ENCODE data around the gene MEPCE.
"Not testable (repeated sequence)": the region's sequence is repeated elsewhere in the genome, so short reads cannot be mapped to it uniquely, and the experiment has no call there.

The MEPCE gene

DNA sequence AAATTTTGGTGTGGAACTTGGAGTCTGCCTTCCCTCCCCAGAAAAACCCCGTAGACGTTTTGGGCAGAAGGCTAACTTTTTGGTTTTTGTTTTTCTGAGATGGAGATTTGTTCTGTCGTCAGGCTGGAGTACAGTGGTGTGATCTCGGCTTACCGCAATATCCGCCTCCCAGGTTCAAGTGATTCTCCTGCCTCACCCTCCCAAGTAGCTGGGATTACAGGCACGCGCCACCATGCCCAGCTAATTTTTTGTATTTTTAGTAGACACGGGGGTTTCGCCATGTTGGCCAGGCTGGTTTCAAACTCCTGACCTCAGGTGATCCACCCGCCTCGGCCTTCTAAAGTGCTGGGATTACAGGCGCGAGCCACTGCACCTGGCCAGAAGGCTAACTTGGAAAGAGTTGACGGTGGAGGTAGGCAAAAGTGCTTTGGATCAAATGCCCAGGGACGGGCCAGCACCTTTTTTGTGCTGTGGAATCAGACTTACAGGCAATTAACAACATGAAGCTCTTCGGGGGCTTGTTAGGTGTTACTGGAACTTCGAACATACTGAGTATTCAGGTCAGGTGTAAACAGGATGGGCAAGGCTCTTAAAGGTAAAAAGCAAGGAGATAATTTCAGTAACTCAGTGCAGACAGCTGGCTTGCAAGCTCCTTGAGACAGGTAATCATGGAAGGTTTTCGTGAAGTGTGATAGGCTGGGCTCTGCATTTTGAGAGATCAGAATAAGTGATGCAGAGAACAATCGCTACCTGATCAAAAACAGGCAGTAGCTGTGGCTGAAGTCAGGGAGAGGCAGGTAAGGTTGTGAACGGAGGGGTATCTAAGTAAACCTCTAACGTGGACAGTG lies 4.9 kb downstream of the MEPCE start:
- no peak for DNase-seq

DNA sequence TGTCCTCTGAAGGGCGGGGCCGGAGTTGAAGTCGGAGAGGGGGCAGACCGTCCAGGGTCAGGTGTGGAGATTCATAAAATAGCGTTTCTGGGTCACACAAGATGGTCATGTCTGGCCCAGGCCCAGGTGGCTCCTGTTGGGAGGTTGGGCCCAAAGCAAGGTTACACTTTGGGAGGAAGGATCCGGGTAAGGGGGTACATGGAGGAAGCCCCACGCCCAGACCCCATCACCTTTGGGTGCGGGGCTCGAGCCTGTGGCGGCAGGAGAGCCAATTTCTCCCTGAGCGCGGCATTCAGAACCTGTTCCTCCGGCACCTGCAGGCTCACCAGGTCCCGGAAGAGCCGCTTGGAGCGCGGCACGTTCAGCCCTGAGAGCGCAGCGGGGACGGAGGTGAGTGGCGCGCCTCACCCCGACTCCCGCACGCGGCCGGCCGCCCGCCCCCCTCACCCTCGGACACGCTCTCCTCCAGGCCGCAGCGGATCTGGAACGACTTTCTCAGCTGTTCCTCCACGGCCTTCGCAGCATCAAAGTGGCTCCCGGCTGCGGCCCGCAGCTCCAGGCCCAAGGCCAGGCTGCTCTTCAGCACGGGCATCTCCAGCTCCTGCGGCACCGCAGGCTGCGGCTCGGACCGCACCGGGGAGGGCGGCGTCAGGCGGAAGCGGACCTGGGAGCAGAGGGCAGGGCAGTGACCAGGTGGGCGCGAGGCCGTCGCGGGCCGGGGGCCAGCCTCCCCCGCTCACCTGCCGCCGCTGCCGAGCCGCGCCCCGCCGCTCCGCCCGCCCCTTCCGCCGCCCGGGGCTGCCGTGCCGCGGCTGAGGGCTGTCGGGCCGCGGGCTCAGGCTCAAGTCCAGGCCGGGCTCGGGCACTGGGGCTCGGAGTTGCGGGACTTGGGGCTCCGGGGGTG lies 6.0 kb downstream of the MEPCE start:
- DNase-seq = peak; percentile 46

DNA sequence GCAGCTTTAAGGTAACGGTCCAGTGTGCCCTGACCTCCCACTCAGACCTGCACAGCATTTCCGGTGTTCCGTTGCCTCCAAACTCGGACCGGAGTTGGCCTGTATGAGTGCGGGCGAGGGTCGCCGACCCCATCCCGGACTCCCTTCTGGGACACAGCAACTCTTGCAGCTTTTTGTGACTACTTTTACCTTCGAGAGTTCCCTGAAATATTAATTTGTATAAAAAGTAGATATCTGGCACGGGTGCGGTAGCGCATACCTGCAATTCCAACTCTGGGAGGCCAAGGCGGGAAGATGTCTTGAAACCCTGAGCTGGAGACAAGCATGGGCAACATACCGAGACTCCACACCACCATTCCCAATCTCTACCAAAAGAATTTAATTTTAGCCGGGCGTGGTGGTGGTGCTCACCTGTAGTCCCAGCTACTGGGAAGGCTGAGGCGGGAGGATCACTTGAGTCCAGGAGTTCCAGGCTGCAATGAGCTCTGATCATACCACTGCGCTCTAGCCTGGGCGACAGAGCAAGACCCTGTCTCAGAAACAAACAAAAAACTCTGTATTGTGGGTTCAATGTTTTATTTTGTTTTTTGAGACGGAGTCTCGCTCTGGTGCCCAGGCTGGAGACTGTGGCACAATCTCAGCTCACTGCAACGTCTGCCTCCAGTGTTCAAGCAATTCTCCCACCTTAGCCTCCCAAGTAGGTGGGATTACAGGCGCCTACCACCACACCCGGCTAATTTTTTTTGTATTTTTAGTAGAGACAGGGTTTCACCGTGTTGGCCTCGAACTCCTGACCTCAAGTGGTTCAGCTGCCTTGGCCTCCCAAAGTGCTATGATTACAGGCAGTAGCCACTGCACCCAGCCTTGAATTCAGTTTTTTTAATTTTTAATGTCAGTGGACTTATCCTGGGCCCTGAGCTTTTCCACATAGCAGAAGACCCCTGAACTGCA lies 7.8 kb downstream of the MEPCE start:
- DNase-seq = no peak

DNA sequence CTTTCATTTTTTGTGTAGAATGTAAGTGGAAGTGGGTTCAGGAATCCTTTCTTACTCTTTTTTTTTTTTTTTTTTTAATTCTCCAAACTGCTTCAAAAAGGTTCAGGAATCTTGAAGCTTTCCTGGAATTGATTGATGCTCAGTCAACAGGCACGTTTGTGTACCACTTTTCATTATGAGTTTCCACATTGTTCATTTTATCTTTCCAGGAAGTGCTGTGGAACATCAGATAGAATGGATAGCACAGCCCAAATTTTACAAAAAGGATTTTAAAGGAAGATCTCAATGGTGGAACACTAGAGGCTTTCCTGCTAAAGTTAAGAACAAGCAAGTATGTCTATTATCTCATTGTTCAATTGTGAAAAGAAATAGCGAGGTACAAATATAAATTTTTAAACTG lies 8.5 kb downstream of the MEPCE start:
- no peak for DNase-seq

DNA sequence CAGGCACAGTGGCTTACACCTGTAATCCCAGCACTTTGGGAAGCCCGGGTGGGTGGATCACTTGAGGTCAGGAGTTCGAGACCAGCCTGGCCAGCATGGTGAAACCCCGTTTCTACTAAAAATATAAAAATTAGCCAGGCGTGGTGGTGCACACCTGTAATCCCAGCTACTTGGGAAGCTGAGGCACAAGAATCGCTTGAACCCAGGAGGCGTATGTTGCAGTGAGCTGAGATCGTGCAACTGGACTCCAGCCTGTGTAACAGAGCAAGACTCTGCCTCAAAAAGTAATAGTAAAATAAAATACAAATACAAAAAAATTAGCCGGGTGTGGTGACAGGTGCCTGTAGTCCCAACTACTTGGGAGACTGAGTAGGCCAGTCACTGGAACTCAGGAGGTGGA lies 9.1 kb downstream of the MEPCE start:
- not testable (repeated sequence) for DNase-seq

DNA sequence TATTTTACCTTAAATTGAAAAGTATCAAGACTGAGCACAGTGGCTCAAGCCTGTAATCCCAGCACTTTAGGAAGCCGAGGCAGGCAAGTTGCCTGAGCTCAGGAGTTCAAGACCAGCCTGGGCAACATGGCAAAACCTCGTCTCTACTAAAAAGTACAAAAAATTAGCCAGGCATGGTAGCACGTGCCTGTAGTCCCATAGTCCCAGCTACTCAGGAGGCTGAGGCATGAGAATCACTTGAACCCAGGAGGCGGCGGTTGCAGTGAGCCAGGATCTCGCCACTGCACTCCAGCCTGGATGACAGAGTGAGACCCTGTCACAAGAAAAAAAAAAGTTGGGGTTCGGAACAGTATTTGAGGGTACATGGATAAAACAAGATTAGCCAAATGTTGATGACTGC lies 9.6 kb downstream of the MEPCE start:
- DNase-seq = not testable (repeated sequence)

DNA sequence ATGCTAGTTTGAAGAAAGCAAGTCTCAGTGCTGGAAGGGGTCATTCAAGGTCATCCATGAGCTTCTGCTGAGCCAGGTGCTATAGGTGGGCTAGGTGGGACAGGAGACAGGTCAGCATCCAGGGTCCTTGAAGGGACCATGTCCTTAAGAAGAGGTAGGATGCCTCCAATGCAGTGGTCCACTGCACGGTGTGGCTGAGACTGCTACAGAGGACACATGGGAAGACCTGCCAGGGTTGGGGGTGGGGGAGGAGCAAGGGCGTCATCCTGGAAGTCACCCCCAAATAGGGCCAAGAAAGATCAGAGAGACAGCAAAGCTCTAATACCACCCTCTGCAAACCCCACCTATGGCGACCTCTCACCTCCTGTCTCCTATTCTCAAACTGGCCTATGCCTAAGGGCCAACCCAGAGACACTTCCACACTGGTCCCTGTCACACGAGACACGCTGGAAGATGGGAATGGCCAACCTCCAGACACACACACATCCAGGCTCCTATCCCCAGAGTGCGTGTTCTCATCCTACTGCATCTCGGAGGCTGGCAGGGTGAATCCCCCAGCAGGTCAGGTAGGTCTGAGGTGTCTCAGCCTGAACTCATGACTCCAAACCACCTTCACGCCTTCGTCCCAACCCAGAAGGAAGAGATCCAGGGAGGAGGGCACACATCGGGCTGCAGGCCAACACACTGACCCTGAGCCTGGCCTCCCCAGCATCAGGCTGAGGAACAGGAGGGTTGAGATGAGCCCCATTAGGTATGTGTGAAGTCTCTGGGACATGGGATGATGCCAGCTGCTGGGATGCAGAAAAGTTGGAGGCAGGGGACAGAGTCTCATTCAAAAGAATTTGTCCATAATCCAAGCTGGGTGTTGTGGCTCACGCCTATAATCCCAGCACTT lies 12.3 kb downstream of the MEPCE start:
- DNase-seq = no peak

DNA sequence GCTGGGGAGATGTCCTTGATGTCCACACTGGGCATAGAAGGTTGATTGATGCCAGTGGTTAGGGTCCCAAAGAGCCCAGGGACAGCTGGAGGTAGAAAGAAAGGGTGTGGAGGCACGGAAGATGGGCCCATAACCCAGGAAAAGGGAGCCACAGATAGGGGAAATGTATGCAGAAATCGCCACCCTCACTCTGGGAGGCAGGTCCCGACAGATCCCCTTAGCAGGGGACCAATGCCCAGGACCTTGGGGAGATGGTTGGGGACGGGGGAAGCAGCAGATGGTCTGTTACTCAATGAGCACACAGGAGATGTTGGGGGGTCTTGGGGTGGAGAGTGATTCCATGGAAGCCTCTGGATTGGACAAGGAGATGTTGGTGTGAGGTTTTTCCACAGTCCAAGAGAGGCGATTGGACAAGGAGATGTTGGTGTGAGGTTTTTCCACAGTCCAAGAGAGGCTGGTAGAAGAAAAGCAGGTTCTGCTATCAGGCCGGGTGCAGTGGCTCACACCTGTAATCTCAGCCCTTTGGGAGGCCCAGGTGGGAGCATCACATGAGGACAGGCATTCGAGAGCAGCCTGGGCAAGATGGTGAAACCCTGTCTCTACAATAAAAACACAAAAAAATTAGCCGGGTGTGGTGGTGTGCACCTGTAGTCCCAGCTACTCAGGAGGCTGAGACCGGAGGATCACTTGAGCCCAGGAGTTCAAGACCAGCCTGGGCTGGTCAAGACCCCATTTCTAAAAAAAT lies 13.6 kb downstream of the MEPCE start:
- no peak for DNase-seq

DNA sequence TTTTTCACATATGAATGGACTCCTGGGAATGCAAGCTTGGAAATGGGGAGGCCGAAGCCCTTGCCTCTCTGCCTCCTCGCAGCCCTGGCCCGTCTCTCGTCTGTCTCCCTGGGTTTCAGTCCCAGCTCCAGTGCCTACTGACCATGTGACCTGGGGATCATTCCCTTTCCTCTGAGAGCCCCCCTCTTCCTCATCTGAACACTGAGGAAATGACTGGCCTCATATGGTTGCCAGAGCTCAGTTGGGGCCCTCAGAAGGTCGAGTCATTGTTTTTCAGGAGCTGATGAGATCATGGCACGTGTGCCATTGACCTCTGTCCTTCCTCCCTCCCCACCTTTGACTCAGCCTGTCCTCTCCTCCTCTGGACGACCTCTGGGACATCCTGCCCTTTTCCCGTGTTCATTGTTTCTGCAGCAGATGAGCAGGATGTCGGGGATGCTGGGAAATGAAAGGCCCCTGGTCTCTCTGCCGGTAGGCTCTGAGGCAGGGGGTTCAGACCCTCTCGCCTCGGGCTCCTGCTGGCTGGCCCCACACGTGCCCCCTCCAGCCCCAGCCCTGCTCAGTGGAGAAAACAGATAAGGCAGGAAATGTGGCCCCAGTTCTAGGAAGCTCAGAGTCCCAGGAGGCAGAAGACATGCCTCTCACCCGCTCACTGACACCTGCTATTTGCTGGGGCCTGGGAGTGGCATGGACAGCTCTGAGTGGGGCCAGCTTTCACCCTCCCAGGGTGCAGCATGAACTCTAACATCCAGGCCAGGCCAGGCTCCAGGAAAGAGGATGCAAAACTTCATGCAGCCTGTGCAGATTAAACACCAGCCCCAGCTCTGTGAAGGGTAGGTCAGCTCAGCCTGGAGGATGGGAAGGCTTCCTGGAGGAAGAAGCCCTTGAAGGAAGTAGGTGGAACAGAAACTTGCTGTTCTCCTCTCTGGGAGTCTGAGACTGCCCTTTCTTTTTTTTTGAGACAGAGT lies 15.0 kb downstream of the MEPCE start:
- DNase-seq = no peak

DNA sequence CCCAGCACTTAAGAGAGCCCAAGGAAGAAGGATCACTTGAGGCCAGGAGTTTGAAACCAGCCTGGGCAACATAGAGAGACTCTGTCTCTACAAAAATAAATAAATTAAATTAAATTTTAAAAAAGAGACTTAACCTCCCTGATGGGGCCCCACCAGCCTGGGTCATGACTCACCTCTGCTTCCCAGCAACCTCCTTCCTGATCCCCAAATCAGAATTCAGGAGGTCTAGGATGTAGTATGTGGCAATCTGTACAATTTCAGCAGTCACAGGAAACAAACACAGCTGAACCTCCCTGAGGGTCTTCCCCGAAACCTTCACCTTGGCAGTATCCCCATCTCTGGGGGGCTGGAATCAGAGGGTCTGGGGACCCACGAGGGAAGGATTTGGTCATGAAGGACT lies 16.4 kb downstream of the MEPCE start:
- no peak for DNase-seq

DNA sequence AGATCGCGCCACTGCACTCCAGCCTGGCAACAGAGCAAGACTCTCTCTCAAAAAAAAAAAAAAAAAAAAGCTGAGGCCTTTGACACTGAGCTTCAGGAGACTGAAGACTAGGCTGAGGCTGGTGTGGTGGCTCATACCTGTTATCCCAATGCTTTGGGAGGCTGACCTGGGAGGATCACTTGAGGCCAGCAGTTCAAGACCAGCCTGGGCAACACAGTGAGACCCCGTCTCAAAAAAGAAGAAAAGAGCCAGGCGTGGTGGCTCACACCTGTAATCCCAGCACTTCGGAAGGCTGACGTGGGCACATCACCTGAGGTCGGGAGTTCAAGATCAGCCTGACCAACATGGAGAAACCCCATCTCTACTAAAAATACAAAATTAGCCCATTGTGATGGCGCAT lies 17.7 kb downstream of the MEPCE start:
- DNase-seq = not testable (repeated sequence)

DNA sequence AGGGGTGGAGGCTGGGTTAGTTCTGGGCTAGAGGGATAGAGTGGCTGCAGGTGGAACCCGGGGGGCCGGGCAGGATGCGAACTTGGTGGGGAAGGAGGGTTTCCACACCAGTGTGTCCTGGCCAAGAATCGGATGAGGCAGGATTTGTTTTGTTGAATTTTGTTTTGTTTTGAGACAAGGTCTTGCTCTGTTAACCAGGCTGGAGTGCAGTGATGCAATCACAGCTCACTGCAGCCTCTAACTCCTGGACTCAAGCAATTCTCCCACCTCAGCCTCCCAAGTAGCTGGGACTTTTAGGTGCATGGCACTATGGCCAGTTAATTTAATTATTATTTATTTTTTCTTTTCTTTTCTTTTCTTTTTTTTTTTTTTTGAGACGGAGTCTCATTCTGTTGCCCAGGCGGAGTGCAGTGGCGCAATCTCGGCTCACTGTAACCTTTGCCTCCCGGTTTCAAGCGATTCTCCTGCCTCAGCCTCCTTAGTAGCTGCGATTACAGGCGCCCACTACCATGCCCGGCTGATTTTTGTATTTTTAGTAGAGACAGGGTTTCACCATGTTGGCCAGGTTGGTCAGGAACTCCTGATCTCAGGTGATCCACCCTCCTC lies 19.7 kb downstream of the MEPCE start:
- DNase-seq = no peak

DNA sequence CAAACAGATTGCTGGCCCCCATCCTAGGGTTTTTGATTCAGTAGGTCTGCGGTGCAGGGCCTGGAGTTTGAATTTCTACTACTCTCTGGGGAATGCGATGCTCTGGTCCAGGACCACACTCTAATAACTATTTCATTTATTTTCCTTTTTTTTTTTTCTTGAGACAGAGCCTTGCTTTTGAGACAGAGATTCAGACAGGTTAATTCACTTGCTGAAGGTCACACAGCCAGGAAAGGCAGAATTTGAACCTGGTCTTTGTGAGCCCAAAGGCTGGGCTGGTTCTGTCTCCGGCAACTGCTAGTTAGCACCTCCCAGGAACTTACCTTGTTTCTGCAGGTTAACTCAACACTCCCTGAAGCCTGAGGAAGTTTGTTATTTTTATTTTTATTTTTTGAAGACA lies 22.9 kb downstream of the MEPCE start:
- no peak for DNase-seq

DNA sequence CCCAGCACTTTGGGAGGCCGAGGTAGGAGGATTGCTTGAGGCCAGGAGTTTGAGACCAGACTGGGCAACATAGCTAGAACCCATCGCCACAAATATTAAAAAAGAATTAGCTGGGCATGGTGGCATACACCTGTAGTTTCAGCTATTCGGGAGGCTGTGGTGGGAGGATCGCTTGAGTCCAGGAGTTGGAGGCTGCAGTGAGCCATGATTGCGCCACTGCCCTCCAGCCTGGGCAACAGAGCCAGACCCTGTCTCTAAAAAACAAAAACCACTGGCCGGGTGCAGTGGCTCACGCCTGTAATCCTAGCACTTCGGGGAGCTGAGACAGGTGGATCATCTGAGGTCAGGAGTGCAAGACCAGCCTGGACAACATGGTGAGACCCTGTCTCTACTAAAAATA lies 24.2 kb downstream of the MEPCE start:
- DNase-seq = not testable (repeated sequence)

DNA sequence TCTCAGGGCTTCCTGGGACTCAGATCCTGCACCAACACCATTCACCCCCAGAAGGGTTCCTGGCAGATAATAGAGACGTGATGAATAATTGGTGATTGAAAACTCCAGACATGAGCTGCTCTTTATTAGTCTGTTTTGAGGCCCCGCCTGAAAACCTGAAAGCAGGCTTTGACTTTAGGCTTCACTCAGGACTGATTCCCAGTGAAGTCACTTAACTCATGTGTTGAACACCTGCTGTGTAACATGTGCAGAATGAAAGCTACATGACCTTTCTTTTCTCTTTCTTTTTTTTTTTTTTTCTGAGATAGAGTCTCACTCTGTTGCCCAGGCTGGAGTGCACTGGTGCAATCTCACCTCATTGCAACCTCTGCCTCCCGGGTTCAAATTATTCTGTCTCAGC lies 25.6 kb downstream of the MEPCE start:
- no peak for DNase-seq

DNA sequence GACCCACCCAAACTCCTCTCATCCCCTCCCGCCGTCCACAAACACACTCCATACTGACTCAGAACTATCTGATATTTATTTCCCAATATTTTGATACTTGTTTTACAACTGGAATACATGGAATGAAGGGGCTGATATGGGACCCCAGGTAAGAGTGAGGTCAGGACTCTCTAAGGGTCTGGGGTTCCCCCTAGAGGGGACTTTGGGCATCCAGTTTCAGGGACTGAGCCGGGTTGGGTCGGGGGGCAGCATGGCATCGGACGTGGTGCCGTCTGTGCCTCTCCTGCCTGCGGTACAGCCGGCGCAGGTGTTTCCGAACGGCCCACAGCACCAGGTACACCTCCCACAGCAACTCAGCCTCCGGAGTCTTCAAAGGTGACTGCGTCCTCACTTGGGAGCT lies 26.9 kb downstream of the MEPCE start:
- no peak for DNase-seq

DNA sequence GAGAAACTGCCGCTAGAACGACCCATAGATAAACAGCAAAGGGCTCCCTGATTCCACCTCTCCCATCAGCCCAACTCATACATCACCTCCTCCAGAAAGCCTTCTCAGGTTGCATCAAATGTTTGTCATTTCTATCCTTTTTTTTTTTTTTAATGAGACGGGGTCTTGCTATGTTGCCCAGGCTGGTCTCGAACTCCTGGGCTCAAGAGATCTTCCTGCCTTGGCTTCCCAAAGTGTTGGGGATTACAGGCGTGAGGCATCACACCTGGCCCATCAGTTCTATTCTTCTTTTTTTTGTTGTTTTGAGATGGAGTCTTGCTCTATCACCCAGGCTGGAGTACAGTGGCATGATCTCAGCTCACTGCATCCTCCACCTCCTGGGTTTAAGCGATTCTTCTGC lies 27.4 kb downstream of the MEPCE start:
- DNase-seq = no peak

DNA sequence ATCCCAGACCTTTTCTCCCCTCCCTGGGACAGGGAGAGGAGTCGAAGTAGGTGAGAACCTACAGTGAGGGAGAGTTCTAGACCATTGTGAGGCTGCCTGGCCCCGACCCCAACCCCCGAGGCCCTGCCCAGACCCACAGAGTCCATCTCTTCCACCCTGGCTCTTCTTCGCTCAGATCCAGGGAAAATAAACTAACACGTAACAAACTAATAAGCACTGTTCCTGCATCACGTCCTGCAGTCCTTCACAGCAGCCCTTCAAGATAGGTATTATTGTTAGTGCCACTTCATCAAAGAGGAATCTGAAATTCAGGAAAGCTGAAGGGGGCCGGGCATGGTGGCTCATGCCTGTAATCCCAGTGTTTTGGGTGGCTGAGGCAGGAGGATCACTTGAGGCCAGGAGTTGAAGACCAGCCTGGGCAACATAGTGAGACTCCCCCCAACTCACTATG lies 34.6 kb downstream of the MEPCE start, which contains the start of gene SPACDR:
TSS of gene SPACDR (minus strand) at position 51 of the 451 bp plus-strand sequence. CDS start 235 bp downstream, outside the sequence.
- no peak for DNase-seq

DNA sequence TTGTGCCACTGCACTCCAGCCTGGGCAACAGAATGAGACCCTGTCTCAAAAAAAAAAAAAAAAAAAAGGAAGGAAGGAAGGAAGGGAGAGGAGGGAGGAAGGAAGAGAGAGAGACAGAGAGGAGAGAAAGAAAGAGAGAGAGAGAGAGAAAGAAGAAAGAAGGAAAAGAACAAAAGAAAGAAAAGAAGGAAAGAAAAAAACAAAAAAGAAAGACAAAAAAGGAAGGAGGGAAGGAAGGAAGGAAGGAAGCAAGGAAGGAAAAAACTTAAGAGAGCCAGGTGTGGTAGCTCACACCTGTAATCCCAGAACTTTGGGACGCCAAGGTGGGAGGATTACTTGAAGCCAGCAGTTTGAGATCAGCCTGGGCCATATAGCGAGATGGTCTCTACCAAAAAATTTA lies 35.2 kb downstream of the MEPCE start:
- DNase-seq = no peak
